ENCODE measurements around the gene SYPL1.
"Not testable (repeated sequence)": the region's sequence is repeated elsewhere in the genome, so short reads cannot be mapped to it uniquely, and the experiment has no call there.

SYPL1 gene

GRCh38 chr7:106112118-106112971 is at the start of gene SYPL1:
Gene SYPL1 (minus strand): TSS chr7:106112312. CDS start chr7:106112208, 104 bp downstream.
- in situ Hi-C loops (cut with MboI; ENCODE audit: low sequenced_read_pairs) = no loop called here

- in situ Hi-C loops (cut with MboI; ENCODE audit: low sequenced_read_pairs) = loop anchor here (25.0 kb wide), 1 partner anchor 393 kb away; no protein-coding TSS in a partner anchor
These were observed 42.9 kb upstream of the SYPL1 start for GRCh38 chr7:106155027-106155426.

- in situ Hi-C loops (cut with MboI; ENCODE audit: low sequenced_read_pairs) = loop anchor here (5.0 to 25.0 kb wide), 2 partner anchors 97 to 392 kb away; no protein-coding TSS in a partner anchor
These were observed 41.9 kb upstream of the SYPL1 start for GRCh38 chr7:106153891-106154449.

- in situ Hi-C loops (cut with MboI; ENCODE audit: low sequenced_read_pairs) = loop anchor here (5.0 to 25.0 kb wide), 2 partner anchors 95 to 390 kb away; no protein-coding TSS in a partner anchor
These were observed 40.2 kb upstream of the SYPL1 start for GRCh38 chr7:106152313-106152665.

- in situ Hi-C loops (cut with MboI; ENCODE audit: low sequenced_read_pairs) = loop anchor here (5.0 to 25.0 kb wide), 2 partner anchors 94 to 389 kb away; no protein-coding TSS in a partner anchor
These were observed 39.6 kb upstream of the SYPL1 start for GRCh38 chr7:106151459-106152312.

DNA sequence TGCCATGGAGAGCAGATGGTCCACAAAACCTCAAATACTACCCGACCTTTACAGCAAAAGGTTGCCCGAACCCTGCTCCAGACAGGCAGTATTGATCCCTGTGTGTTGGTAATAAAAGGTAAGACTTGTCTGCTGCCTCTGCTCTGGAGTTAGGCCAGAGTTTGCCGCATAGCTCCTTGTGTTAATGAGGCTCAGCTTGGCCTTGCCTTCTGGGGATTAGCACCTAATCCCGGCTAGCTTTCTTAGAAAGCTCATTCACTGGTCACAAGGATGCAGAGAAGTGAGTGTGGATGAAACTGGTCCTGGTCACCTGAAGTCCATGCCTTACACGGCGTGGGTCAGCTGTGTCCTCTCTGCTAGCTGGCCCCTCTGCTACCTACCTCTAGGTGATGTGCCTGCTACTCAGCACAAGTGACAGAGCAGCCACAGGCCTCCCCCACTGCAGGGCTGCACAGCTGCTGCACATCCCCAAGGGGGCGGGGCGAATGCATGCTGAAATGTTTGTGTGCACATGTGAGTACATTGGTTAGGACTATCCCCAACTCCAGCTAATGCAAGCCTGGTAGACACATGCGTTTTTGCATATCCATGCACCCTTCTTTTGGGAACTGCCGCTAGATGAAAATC is 31.7 kb upstream of the SYPL1 start:
- in situ Hi-C loops (cut with MboI; ENCODE audit: low sequenced_read_pairs) = no loop called here

GRCh38 chr7:106142136-106142535 is 30.0 kb upstream of the SYPL1 start:
- in situ Hi-C loops (cut with MboI; ENCODE audit: low sequenced_read_pairs) = no loop called here

DNA sequence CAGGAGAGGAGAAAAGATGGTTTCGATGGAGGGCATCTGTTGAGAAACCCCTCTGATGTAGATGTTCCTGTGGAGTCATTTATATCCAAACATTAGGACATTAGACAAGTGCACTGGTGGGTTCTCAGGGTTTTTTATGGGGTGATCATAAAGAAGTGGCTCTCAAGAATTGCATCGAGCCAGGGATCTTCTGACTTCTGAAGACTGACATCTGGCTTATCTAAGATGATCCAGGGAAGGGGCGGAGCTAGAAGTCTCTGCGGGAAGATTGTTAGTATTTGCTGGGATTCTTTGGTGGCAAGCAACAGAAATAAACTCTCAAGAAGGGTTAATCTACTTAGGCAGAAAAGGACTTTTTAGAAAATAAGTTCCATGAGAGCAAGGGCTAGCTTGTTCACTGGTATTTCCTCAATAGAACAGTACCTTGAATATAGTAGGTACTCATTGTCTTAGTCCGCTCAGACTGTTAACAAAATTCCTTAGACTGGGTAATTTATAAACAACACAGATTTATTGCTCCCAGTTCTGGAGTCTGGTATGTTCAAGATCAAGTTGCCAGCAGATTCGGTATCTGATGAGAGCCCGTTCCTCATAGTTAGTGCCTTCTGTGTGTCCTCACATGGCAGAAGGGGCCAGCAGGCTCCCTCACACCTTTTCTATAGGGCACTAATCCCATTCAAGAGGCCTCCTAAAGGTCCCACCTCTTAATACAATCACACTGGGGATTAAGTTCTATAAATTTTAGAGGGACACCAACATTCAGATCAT is 28.5 kb upstream of the SYPL1 start:
- in situ Hi-C loops (cut with MboI; ENCODE audit: low sequenced_read_pairs) = no loop called here

- in situ Hi-C loops (cut with MboI; ENCODE audit: low sequenced_read_pairs) = no loop called here
These were observed 27.4 kb upstream of the SYPL1 start for GRCh38 chr7:106139265-106140251.

DNA sequence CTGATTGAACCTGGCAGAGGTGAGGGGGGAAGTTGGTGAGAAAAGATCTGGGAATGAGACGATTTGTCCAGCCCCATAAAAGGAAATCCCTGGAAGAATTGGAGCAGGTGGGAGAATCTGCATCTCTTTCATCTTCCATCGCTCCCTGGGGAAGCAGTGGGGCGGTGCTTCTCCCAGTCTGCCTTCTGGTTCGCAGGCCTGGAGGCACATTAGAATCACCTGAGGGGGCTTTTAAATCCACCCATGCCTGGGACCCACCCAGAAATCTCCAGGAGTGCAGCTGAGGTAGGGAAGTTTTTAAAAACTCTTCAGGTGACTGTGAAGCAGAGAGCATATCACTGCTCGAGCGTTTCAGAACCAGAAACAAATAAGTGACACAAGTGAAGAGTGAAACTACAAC is 26.7 kb upstream of the SYPL1 start:
- in situ Hi-C loops (cut with MboI; ENCODE audit: low sequenced_read_pairs) = no loop called here

DNA sequence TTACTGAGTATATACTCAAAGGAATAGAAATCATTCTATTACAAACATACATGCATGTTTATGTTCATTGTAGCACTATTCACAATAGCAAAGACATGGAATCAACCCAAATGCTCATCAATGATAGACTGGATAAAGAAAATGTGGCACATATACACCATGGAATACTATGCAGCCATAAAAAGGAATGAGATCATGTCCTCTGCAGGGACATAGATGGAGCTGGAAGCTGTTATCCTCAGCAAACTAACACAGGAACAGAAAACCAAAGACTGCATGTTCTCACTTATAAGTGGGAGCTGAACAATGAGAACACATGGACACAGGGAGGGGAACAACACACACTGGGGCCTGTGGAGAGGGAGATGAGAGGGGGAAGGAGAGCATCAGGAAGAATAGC is 26.1 kb upstream of the SYPL1 start:
- in situ Hi-C loops (cut with MboI; ENCODE audit: low sequenced_read_pairs) = not testable (repeated sequence)

DNA sequence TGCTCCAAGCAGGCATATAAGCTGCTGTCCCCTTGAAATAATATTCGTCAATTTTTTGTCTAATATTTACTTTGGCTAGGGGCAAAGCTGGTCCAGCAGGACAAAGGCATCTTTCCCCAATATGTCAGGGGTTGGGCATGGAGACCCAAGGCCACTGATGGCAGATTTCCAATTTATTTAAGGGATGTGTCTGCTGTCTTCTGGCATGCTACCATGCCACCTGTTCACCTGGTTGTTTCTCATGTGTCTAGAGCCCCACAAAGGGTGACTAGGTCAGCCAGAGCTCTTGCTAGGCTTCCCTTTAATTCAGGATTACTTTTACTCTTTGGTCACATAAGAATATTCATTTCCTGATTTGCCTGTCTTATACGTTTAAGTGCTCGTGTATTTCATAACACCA is 22.1 kb upstream of the SYPL1 start:
- in situ Hi-C loops (cut with MboI; ENCODE audit: low sequenced_read_pairs) = no loop called here

DNA sequence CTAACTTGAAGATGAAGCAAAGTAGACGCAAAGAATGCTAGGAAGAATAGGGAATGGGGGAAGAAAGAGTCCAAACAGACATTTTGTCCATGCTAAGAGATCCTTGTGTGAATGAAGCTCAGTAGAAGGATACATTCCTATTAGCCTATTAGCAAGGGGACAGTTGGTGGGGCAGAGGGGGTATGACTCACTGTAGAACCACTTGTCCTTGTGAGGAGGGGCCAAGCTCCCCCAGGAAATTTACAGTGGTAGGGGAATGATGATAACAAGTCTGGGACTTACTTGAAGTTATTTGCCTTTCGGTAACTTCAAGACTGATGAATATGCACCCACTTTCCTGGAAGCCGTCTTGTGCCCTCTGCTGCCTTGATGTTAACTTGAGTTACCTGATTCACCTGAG is 17.2 kb upstream of the SYPL1 start:
- in situ Hi-C loops (cut with MboI; ENCODE audit: low sequenced_read_pairs) = no loop called here

GRCh38 chr7:106128836-106129235 is 16.7 kb upstream of the SYPL1 start:
- in situ Hi-C loops (cut with MboI; ENCODE audit: low sequenced_read_pairs) = no loop called here

DNA sequence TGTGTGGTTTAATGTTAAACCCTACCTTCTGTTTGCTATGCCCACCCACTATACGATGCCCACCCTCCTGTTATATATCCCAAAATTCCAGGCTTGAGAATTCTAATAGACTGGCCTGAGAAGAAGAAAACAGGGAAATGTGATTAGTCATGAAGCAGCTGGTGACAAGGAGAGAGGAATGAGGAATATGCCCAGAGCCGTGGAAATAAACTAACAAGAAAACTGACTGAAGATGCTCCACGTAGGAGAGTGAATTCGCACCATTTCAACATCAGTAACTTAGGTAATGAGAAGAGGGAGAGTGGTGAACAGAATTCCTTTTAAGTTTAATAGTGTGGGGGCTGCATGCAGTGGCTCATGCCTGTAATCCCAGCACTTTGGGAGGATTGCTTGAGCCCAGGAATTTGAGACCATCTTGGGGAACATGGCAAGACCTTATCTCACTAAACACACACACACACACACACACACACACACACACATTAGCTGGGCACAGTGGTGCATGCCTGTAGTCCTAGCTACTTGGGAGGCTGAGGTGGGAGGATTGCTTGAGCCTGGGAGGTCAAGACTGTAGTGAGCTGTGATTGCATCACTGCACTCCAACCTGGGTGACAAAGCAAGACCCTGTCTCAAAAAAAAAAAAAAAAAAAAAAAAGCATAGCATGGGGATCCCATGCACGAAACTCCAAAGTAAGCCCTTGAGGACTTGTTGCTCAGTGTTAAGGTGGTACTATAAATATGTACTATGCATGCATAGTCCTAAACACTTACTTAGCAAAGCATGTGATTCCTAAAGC is 16.1 kb upstream of the SYPL1 start:
- in situ Hi-C loops (cut with MboI; ENCODE audit: low sequenced_read_pairs) = no loop called here

GRCh38 chr7:106126170-106126938 is 14.2 kb upstream of the SYPL1 start:
- in situ Hi-C loops (cut with MboI; ENCODE audit: low sequenced_read_pairs) = no loop called here

DNA sequence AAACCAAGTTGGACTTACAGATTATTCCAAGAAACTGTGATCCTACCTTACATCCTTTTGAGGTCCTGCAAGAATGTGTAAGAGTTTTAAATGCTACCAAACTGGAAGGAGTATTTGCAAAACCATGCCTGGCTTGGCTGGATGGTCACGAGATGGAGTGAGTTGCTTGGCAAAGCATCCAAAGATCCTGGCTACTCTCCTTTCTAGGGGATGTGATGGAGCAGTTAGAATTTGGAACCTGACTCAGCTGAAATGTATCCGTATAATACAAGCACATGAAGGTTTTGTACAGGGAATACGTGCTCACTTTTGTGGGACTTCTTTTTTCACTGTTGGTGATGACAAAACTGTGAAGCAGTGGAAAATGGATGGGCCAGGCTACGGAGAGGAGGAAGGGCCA is 13.3 kb upstream of the SYPL1 start:
- in situ Hi-C loops (cut with MboI; ENCODE audit: low sequenced_read_pairs) = no loop called here

All from HL-60/S4 (cell line).